IPS-20b (cell line): ENCODE results near the gene F12.
A peak's percentile ranks its signal among the peaks of the same experiment; 100 is the strongest.
"Not testable (repeated sequence)": the region's sequence is repeated elsewhere in the genome, so short reads cannot be mapped to it uniquely, and the experiment has no call there.

Source experiments
- H3K27ac ChIP-seq: one replicate; pipeline ENCODE4 v1.5.1; 2013; ENCODE audit warnings: low read length
- H3K27me3 ChIP-seq: 2 replicates; pipeline ENCODE4 v1.6.1; 2013; ENCODE audit warnings: mild to moderate bottlenecking, low read length, inconsistent platforms; ENCODE audit not compliant: insufficient read depth
- H3K36me3 ChIP-seq: 2 replicates; pipeline ENCODE4 v1.6.1; 2013; ENCODE audit warnings: low read depth, mild to moderate bottlenecking, inconsistent platforms, low read length, moderate library complexity; ENCODE audit not compliant: insufficient read depth
- H3K4me1 ChIP-seq: 2 replicates; pipeline ENCODE4 v1.6.1; 2013; ENCODE audit warnings: mild to moderate bottlenecking, control low read depth, inconsistent platforms, low read length, moderate library complexity; ENCODE audit not compliant: insufficient read depth
- H3K4me3 ChIP-seq: 2 replicates; pipeline ENCODE4 v1.5.1; 2013; ENCODE audit warnings: mild to moderate bottlenecking, low read length, inconsistent platforms
- H3K9ac ChIP-seq: 2 replicates; pipeline ENCODE4 v1.6.1; 2013; ENCODE audit warnings: low read depth, mild to moderate bottlenecking, inconsistent platforms, low read length, moderate library complexity
- H3K9me3 ChIP-seq: 2 replicates; pipeline ENCODE4 v1.6.1; 2013; ENCODE audit warnings: mild to moderate bottlenecking, low read depth, low read length, inconsistent platforms; ENCODE audit not compliant: insufficient read depth

Gene F12

GRCh38 chr5:177367323-177367848 is 42.0 kb downstream of the F12 start:
- H3K9me3 ChIP-seq = no peaks in the 10 kb centered on the region
- peak overlapping the region; percentile 76 for H3K4me3 ChIP-seq
- H3K36me3 ChIP-seq = no peaks in the 10 kb centered on the region
- H3K4me1 ChIP-seq = peaks cover 15% of the 10 kb centered on the region; the same call in 1 of the 2 replicates
- H3K9ac ChIP-seq = peak overlapping the region; percentile 33; the same call in 1 of the 2 replicates
- peaks cover 33% of the 10 kb centered on the region for H3K27me3 ChIP-seq
- no peak overlapping the region for H3K27ac ChIP-seq

DNA sequence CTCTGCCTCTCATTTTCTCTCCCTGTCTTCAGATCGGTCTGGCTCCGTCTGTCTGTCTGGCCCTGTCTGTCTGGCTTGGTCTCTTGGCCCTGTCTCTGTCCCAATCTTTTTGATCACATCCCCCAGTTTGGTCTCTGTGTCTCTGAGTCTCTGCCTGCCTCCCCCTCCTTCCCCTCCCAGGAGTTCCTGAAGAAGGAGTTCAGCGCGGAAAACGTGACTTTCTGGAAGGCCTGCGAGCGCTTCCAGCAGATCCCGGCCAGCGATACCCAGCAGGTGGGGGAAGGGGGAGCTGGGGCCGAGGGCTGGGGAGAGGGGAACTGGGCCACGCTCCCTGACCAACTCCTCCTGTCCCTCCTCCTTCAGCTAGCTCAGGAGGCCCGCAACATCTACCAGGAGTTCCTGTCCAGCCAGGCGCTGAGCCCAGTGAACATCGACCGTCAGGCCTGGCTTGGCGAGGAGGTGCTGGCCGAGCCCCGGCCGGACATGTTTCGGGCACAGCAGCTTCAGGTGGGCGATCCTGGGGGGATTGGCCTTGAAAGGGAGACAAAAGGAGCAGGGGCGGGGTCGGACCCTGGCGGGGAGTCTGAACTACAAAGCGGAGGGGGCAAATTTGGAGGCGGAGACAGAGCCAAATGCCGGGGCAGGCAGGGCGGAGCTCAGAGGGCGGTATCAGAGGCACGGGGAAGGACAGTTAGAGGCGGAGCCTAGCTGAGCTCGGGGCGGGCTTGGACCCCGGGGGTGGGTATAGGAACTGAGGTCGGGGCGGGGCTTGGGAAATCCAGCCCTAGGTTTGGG is 42.6 kb downstream of the F12 start:
- peak overlapping the region; percentile 76 for H3K4me3 ChIP-seq
- no peaks in the 10 kb centered on the region for H3K36me3 ChIP-seq
- H3K27ac ChIP-seq = peak overlapping the region; percentile 80
- peak overlapping the region; percentile 80 for H3K9ac ChIP-seq
- peaks cover 40% of the 10 kb centered on the region for H3K27me3 ChIP-seq
- no peaks in the 10 kb centered on the region for H3K9me3 ChIP-seq
- peaks cover 18% of the 10 kb centered on the region; the same call in 1 of the 2 replicates for H3K4me1 ChIP-seq

- peaks cover 18% of the 10 kb centered on the region; the same call in 1 of the 2 replicates for H3K4me1 ChIP-seq
- H3K9ac ChIP-seq = peak overlapping the region; percentile 80
- H3K4me3 ChIP-seq = peak overlapping the region; percentile 76
- H3K36me3 ChIP-seq = no peaks in the 10 kb centered on the region
- peaks cover 40% of the 10 kb centered on the region for H3K27me3 ChIP-seq
- H3K9me3 ChIP-seq = no peaks in the 10 kb centered on the region
- H3K27ac ChIP-seq = peak overlapping the region; percentile 80
Measured at GRCh38 chr5:177365845-177366527, 43.4 kb downstream of the F12 start.

DNA sequence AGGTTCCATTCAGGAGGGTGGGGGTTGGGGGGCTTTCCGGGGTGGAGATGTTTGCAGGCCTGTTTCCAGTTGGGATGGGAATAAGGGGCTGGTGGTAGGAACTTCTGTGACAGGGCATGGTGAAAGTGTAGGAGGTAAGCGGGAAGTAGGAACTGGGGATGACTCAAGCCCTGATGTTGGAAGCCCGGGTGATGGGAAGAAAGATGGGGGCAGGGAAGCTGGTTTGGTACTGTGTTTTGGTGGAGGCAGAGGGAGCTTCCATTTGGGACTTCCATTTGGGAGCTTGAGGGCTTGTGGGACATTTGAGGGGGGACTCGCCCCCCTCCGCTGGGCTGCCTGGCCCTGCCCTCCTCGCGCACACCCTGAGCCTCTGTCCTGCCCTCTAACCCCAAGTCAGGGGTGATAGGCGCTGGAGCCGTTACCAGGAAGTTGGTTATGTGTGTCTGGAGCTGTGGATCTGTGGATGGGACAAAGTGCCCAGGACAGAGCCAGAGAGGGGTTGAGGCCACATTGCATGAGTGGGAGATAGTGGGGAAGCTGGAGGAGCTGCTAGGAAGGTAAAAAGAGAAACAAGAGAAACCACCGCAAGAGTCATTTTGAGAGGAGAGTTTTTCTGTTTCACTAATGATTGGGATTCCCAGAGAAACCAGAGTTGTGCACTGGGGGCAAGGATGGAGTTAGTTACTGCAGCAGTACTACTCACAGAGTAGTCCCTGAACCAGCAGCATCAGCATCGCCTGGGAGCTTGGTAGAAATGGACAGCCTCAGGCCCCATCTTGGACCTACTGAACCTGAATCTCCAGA is 45.0 kb downstream of the F12 start:
- Histone ChIP-seq H3K27me3 (peaks cover 40% of the 10 kb centered on the region), H3K4me1 (peaks cover 15% of the 10 kb centered on the region; the same call in 1 of the 2 replicates), H3K27ac (no peak overlapping the region), H3K36me3 (no peaks in the 10 kb centered on the region), H3K9me3 (no peaks in the 10 kb centered on the region), H3K4me3 (no peak overlapping the region), H3K9ac (no peak overlapping the region)

DNA sequence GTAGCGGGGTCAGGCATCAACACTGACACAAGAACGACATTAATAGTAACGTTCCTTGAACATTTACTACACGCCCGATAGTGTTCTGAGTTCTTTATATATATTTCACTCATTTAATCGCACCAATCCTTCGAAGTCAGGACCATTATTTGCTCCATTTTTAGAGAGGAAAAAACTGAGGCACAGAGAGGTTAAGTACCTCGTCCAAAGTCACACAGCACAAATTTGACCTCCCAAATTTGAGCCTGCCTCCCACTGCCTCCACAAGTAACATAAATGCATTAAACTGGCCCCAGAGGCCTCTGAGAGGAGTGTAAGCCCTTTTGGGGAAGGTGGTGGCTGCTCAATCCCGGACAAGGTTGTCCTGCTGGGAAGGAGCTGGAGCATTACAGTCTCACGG is 45.8 kb downstream of the F12 start:
- Histone ChIP-seq H3K4me3 (peak overlapping the region; percentile 71), H3K27me3 (peaks cover 35% of the 10 kb centered on the region), H3K27ac (no peak overlapping the region), H3K9ac (no peak overlapping the region; the same call in 1 of the 2 replicates), H3K36me3 (no peaks in the 10 kb centered on the region), H3K4me1 (peaks cover 15% of the 10 kb centered on the region; the same call in 1 of the 2 replicates), H3K9me3 (no peaks in the 10 kb centered on the region)

- Histone ChIP-seq H3K9me3 (no peaks in the 10 kb centered on the region), H3K4me1 (peaks cover 15% of the 10 kb centered on the region; the same call in 1 of the 2 replicates), H3K4me3 (peak overlapping the region; percentile 71), H3K27ac (no peak overlapping the region), H3K36me3 (no peaks in the 10 kb centered on the region), H3K9ac (peak overlapping the region; percentile 48; the same call in 1 of the 2 replicates), H3K27me3 (peaks cover 28% of the 10 kb centered on the region)
Measured at GRCh38 chr5:177362610-177363507, 46.5 kb downstream of the F12 start.

DNA sequence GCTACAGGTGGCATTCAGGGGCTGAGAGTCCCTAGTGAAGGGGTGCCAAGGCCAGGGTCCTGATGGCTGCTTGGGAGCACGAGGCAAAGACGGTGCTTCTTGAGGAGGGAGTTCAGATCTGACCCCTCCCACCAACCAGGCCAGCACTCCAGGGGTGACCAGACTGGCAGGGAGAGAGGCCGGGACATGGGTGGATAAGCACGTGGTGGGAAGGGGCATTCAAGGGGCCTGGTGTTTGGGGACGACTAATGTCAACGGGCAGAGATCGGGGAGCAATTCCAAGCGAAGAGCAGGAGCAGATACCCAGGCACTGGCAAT is 47.1 kb downstream of the F12 start:
- Histone ChIP-seq H3K9ac (peak overlapping the region; percentile 48; the same call in 1 of the 2 replicates), H3K4me1 (peaks cover 15% of the 10 kb centered on the region; the same call in 1 of the 2 replicates), H3K4me3 (peak overlapping the region; percentile 71; the same call in 1 of the 2 replicates), H3K27me3 (peaks cover 24% of the 10 kb centered on the region), H3K27ac (no peak overlapping the region), H3K9me3 (no peaks in the 10 kb centered on the region), H3K36me3 (no peaks in the 10 kb centered on the region)

GRCh38 chr5:177361418-177362291 is 47.7 kb downstream of the F12 start:
- H3K9ac ChIP-seq = peak overlapping the region; percentile 48; the same call in 1 of the 2 replicates
- peaks cover 30% of the 10 kb centered on the region for H3K27me3 ChIP-seq
- H3K27ac ChIP-seq = no peak overlapping the region
- no peaks in the 10 kb centered on the region for H3K9me3 ChIP-seq
- H3K4me3 ChIP-seq = no peak overlapping the region
- H3K4me1 ChIP-seq = peaks cover 15% of the 10 kb centered on the region; the same call in 1 of the 2 replicates
- H3K36me3 ChIP-seq = no peaks in the 10 kb centered on the region

GRCh38 chr5:177360740-177361139 is 48.6 kb downstream of the F12 start:
- not testable (repeated sequence) for H3K9me3 ChIP-seq, H3K36me3 ChIP-seq, H3K9ac ChIP-seq, H3K27ac ChIP-seq, H3K4me3 ChIP-seq
- Histone ChIP-seq H3K4me1 (peaks cover 10% of the 10 kb centered on the region; the same call in 1 of the 2 replicates), H3K27me3 (peaks cover 37% of the 10 kb centered on the region)

DNA sequence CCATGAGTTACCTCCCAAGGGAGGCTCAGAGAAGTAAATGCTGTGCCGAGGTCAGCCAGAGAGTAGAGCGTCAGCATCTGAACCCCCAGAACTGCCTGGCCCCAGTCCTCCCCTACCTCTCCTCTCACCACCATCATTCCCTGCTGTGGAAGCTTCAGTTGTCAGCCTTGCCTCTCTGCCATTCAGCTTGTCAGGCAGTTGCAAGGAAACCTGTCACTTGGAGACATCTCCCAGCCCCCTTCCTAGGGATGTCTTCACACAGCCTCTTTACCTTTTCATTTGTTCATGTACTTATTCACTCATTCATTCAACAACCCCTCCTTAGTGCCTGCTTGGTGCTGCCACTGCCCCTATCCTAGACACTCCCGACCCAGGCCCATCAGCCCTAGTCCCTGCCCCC is 49.5 kb downstream of the F12 start:
- Histone ChIP-seq H3K27me3 (peaks cover 39% of the 10 kb centered on the region), H3K9me3 (no peaks in the 10 kb centered on the region), H3K27ac (no peak overlapping the region), H3K36me3 (no peaks in the 10 kb centered on the region), H3K4me1 (peaks cover 7% of the 10 kb centered on the region; the same call in 1 of the 2 replicates), H3K9ac (no peak overlapping the region), H3K4me3 (no peak overlapping the region)
